HUDEP-2 (cell line): ENCODE data around the gene SRGAP2B.
"Not testable (repeated sequence)": the region's sequence is repeated elsewhere in the genome, so short reads cannot be mapped to it uniquely, and the experiment has no call there.

ENCODE experiments used
- DNase-seq, 76 experiments: peaks; one replicate each; lab custom pipeline; 2025; ENCODE audit not compliant: unreplicated experiment in 76 of 76; lab: John Stamatoyannopoulos, UW

SRGAP2B gene

GRCh38 chr1:145093517-145094149, 1.5 kb downstream of the SRGAP2B start:
- not testable (repeated sequence) for DNase-seq

- DNase-seq, result not testable (repeated sequence)
Observed at GRCh38 chr1:145082483-145083255, 12.5 kb downstream of the SRGAP2B start.

GRCh38 chr1:145080193-145080592, 14.9 kb downstream of the SRGAP2B start:
- DNase-seq, result not testable (repeated sequence)

- DNase-seq, result not testable (repeated sequence)
Observed at GRCh38 chr1:145079737-145080136, 15.4 kb downstream of the SRGAP2B start.

- DNase-seq, result not testable (repeated sequence)
Observed at GRCh38 chr1:145078787-145079370, 16.2 kb downstream of the SRGAP2B start.

DNA sequence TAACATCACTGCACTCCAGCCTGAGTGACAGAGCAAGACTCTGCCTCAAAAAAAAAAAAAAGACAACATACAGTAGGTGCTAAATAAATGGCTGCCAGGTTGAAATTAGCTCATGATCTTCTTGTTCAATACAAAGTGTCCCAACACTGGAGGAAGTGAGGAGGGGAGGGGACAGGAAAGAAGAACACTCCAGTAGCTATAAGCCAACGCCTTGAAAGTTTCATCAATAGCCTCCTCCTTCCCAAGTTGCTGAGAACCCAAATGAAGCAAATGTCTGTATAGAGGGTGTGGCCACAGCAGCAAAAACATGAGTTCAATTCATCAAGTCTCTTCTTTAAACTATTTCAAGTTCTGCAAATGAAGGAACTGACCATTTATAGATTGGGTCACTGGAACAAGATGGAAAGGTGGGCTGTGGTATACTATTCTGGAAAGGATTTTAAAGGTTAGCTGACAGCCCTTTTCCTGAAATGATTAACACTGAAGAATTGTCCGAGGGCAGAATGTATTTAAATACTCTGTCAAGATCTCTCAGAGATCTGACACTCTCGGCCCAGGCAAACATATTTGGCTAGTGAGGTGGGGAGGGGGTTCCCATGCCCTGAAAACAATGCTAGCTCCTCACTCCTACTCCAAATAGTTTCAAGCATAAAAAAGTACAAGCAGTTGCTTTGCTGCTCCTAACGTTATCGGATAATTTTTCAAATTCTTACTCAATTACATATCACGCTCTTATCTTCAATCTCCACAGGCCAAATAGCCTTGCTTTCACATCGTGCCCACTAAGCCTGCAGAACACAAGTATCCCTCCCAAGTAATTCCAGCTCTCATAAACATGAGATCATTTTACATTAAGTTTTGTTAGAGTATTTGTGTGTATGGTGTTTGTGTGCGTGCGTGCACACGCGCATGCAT, 17.0 kb downstream of the SRGAP2B start:
- not testable (repeated sequence) for DNase-seq

GRCh38 chr1:145076877-145077276, 18.3 kb downstream of the SRGAP2B start:
- DNase-seq, result not testable (repeated sequence)

GRCh38 chr1:145074021-145074559, 21.0 kb downstream of the SRGAP2B start:
- DNase-seq, result not testable (repeated sequence)

DNA sequence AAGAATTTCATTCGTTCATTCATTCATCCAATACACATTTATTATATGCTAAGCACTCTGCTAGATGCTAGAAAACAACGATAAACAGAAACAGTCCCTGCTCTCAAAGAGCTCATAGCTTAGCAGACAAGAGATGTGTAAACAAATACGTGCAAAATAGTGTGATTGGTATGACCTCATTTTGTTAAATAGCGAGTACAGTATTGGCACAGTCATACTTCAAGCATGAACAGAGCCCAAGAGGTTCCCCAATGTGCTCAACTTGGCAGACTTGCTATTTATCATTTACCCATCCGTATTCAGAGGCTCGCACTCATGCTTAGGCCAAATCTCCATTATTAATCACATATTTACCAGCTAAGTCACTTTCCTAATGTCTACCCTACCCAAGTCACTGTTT, 23.6 kb downstream of the SRGAP2B start:
- DNase-seq, result not testable (repeated sequence)

GRCh38 chr1:145066486-145066885, 28.6 kb downstream of the SRGAP2B start:
- DNase-seq, result not testable (repeated sequence)

DNA sequence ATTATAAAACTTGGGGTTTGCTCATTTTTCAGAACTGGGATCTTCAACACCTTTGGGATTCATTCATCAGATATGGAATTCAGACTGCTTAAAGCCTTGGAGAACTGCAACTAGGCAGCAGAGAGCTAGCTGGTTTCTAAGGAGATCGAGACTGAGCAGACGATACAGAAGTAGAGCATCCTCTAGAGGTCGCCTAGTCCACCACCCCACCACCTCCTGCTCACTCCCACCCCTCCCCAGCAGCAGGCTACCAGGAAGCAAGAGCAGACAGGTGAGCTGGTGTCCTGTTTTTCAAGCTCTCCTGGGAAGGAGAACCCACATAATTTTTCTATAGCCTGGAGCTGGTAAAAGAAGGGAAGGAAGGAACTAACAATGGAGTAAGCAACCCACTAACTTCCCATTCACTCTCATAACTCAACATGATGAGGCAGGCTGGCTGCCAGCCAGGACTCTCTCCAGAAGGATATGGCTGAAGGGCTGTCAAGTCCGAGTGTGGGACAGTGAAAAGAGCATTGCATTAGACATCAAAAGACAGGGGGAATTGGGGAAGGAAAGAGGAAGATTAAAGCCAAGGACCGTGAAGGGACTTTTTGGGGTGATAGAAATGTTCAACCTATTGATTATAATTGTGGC, 29.8 kb downstream of the SRGAP2B start:
- not testable (repeated sequence) for DNase-seq

GRCh38 chr1:145063941-145064648, 31.0 kb downstream of the SRGAP2B start:
- not testable (repeated sequence) for DNase-seq

- DNase-seq, result not testable (repeated sequence)
Observed at GRCh38 chr1:145063285-145063684, 31.8 kb downstream of the SRGAP2B start.

DNA sequence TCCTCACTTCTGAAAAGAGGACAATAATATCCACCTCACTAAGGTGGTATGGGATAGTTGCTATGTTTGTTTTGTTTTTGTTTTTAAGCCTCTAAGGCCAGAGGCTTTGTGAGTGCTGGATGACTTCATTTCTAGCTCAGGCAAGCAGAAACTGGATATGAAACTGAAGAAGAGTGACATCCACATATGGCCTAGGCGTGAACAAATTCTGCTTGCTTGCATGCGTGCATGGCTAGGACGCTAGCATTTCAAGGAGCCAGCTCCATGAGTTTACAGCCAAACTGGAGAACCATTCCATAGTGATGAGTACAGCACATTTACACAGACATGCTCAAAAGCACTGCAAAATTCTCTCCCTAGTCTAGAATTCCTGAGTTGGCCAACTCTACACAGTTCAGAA, 36.9 kb downstream of the SRGAP2B start:
- DNase-seq, result not testable (repeated sequence)

- DNase-seq, result not testable (repeated sequence)
Observed at GRCh38 chr1:145055217-145055760, 39.8 kb downstream of the SRGAP2B start.

- DNase-seq, result not testable (repeated sequence)
Observed at GRCh38 chr1:145053428-145053827, 41.7 kb downstream of the SRGAP2B start.

GRCh38 chr1:145052019-145052776, 42.9 kb downstream of the SRGAP2B start:
- DNase-seq, result not testable (repeated sequence)

DNA sequence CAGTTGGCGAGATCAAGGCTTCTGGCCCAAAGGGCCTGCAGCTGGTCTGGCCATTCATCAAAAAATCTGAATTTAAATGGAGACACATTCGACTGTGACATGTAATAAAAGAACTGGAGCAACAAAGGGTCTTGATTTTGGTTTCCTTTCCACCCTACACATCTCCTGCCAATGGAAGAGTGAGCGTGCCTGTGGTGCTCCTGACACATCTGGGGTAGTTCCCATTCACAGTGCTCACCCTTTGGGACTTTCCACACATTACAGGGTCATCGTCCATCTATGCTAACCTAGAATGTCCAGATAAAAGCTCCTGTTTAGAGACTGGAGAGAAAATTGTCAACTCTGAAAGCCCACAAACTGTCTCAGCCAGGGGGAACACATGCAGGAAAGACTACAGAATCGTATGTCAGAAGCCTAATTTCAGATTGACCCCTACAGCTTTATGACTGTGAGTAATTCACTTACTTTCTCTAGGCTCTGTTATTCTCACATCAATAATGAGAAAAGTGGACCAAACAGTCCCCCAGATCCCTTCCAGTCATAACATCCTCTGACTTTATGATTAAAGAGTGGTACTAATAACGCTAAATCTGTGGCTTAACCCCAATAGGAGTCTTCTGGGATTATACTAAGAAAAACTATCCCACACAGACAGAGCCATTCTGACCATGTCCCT, 46.8 kb downstream of the SRGAP2B start:
- DNase-seq, result not testable (repeated sequence)
